Gastrocnemius medialis (tissue), 4 donors: ENCODE data around the gene ANXA2.

Source experiments
- CTCF ChIP-seq, 5 experiments: fragments of 450-650 bp in 3 of 5; fragments of 200-600 bp in 2 of 5; sonication (generic) in 2 of 5; IDR thresholded peaks in 4 of 5; conservative IDR thresholded peaks in 1 of 5; 1 replicate in 4 of 5; 2 replicates in 1 of 5; pipeline ENCODE4 v1.5.1; 2016 to 2019; ENCODE audit warnings: antibody characterized with exemption in 5 of 5, mild to moderate bottlenecking in 3 of 5, moderate library complexity in 3 of 5
- POLR2A ChIP-seq, 2 donors: fragments of 450-650 bp; IDR thresholded peaks; one replicate each; pipeline ENCODE4 v1.6.1; 2017; ENCODE audit warnings: antibody characterized with exemption in 2 of 2, mild to moderate bottlenecking in 2 of 2, moderate library complexity in 2 of 2

- no peak for TF ChIP-seq CTCF (IDR thresholded peaks at IDR 0.05 in 4 of 5, conservative IDR thresholded peaks at IDR 0.05 in 1 of 5)
- no peak for TF ChIP-seq POLR2A (IDR thresholded peaks at IDR 0.05)
Observed at GRCh38 chr15:60346077-60346476, 51.7 kb downstream of the ANXA2 start.
